Breast epithelium (tissue), 3 donors: ENCODE data around the gene SRC.

Experiments
- CTCF ChIP-seq, 3 donors: fragments of 450-650 bp; IDR thresholded peaks; one replicate each; pipeline ENCODE4 v1.5.1; 2016 to 2017; ENCODE audit warnings: antibody characterized with exemption in 3 of 3, mild to moderate bottlenecking in 3 of 3, moderate library complexity in 3 of 3
- POLR2A ChIP-seq: fragments of 450-650 bp; IDR thresholded peaks from one replicate; pipeline ENCODE4 v1.6.1; 2016; ENCODE audit warnings: antibody characterized with exemption, mild to moderate bottlenecking, moderate library complexity
- POLR2AphosphoS5 ChIP-seq, 3 donors: sonication (generic); formaldehyde crosslinking; IDR thresholded peaks; one replicate each; pipeline ENCODE4 v1.6.1; 2017; ENCODE audit warnings: antibody characterized with exemption in 3 of 3

GRCh38 chr20:37298190-37298939 is 47.6 kb upstream of the SRC start:
- TF ChIP-seq CTCF (IDR thresholded peaks at IDR 0.05) (no peak), POLR2AphosphoS5 (IDR thresholded peaks at IDR 0.05) (no peak), POLR2A (no peak)
